BLaER1 treated with 17β-estradiol and CSF1 and Interleukin-3, amounts not matched to agents 10 nM and 100 nM (cell line): Measurements from ENCODE around the gene NDUFV1.
"Not testable (repeated sequence)": the region's sequence is repeated elsewhere in the genome, so short reads cannot be mapped to it uniquely, and the experiment has no call there.

Source experiments
- H3K27ac ChIP-seq, 11 experiments: shearing (Covaris generic); formaldehyde crosslinking; 2 replicates each; pipeline ENCODE4 v1.8.1; 2022
- H3K27me3 ChIP-seq, 11 experiments: shearing (Covaris generic); formaldehyde crosslinking; 2 replicates each; pipeline ENCODE4 v1.8.1; 2022
- H3K36me3 ChIP-seq, 11 experiments: shearing (Covaris generic); formaldehyde crosslinking; 2 replicates each; pipeline ENCODE4 v1.8.1; 2022
- H3K4me1 ChIP-seq, 10 experiments: shearing (Covaris generic); formaldehyde crosslinking; 2 replicates each; pipeline ENCODE4 v1.8.1; 2022
- H3K4me2 ChIP-seq, 11 experiments: shearing (Covaris generic); formaldehyde crosslinking; 2 replicates each; pipeline ENCODE4 v1.8.1; 2022
- H3K4me3 ChIP-seq, 10 experiments: shearing (Covaris generic); formaldehyde crosslinking; 2 replicates each; pipeline ENCODE4 v1.8.1; 2022
- H3K9ac ChIP-seq, 11 experiments: shearing (Covaris generic); formaldehyde crosslinking; 2 replicates each; pipeline ENCODE4 v1.8.1; 2022
- H3K9me3 ChIP-seq, 11 experiments: shearing (Covaris generic); formaldehyde crosslinking; replicated peaks in 1 of 11; 2 replicates each; pipeline ENCODE4 v1.8.1; 2022
- H4K20me1 ChIP-seq, 11 experiments: shearing (Covaris generic); formaldehyde crosslinking; 2 replicates each; pipeline ENCODE4 v1.8.1; 2022
- Cebpa-rat ChIP-seq, 11 experiments: shearing (Covaris generic); IDR thresholded peaks; 2 replicates each; pipeline ENCODE4 v1.8.1; 2022

Gene NDUFV1

DNA sequence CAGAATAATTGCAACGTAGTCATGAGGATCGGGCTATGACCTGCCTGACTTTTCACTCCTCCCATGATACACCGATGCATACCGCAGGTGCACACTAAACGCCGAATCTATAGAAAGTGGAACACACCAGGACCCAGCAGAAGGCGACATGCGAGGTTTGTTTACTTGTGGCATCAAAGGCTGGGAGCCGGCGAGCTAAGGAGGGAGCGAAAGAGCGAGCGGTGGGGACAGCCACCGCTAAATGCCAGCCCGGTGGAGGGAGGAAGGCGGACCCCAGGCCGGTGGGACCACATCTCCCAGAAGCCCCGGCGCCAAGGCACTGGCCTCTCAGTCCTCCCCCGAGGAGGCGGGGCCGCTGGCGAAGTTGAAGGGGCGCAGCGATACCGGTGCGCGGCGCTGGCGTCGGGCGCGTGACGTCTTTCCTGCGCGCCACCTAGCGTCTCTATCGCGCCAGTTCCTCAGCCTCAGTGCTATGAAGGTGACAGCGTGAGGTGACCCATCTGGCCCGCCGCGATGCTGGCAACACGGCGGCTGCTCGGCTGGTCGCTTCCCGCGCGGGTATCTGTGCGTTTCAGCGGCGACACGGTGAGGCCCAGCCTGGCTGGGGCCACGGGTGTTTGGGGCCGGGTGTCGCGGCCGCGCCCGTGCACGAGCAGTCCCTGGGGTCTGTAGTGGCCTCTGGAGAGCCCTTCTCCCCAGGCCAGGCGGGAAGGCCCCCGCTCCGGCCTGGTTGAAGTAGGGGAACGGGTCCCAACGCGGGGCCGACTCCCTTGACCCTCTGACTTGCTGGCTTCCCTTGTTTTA, at the start of gene NDUFV1:
Gene NDUFV1, plus strand, starts transcription at position 445 of the 804 bp plus-strand sequence. Its CDS starts 69 bp downstream, at position 514.
- H3K9ac ChIP-seq = peak within 1 kb of the TSS; percentile 89 to 95 (median 91)
- peaks cover 17 to 28% (median 25%) of the 10 kb centered on the region in 10 experiments for H3K4me1 ChIP-seq
- peak within 1 kb of the TSS; percentile 72 to 88 (median 82) for H3K27ac ChIP-seq
- peaks cover 0 to 4% (median 0%) of the 10 kb centered on the region in 11 experiments; a peak in 3 of 22 replicates for H3K27me3 ChIP-seq
- peak within 1 kb of the TSS; percentile 85 to 99 (median 94) for H3K4me3 ChIP-seq
- H4K20me1 ChIP-seq = peaks cover 0 to 24% (median 0%) of the 10 kb centered on the region in 11 experiments; a peak in 3 of 22 replicates
- TF ChIP-seq Cebpa-rat (IDR thresholded peaks at IDR 0.05) = no peak
- H3K36me3 ChIP-seq = peaks cover 33 to 39% (median 36%) of the 10 kb centered on the region in 11 experiments
- peak within 1 kb of the TSS; percentile 89 to 99 (median 96) for H3K4me2 ChIP-seq
- H3K9me3 ChIP-seq = no peaks in the 10 kb centered on the region

DNA sequence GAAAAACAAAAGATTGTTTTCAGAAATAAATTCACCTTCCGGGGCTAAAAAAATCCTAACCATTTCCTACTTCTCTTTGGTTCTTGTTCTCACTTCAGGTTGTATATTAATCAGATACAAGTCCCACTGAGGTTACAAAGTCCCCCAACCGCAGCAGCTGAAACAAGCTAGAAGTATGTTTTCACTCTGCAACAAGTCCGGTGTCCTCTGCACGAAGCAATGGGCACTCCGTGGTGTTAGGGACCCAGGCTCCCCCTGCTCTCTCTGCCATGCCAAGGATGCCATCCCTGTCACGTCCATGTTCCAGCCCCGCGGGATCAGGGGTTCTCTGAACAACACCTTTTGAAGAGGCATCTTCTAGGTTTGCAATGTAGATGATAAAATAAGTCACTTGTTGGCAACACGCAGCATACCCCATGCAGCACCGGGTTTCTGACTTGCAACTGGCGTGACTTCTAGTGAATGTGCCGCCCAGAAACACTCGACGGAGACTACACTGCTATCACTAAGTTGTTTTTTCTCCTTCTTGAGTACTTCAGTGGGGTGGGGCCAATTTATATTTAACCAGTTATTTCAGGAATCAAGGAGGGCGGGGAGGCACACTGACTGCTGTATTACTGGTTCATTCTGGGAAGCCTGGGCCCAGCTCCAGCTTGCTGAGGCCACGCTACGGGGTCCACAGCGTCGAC, 48.5 kb upstream of the NDUFV1 start:
- H3K9ac ChIP-seq = 0 out of 22 replicates have a peak overlapping the region, but pooled peaks of 1 of the 11 experiments have one; percentile 2
- peaks cover 0 to 1% (median 0%) of the 10 kb centered on the region in 11 experiments; a peak in 1 of 22 replicates for H3K9me3 ChIP-seq
- no peaks in the 10 kb centered on the region for H4K20me1 ChIP-seq
- H3K27ac ChIP-seq = no peak overlapping the region
- H3K4me3 ChIP-seq = no peak overlapping the region
- peaks cover 17 to 61% (median 39%) of the 10 kb centered on the region in 10 experiments for H3K4me1 ChIP-seq
- TF ChIP-seq Cebpa-rat (IDR thresholded peaks at IDR 0.05) = no peak
- no peaks in the 10 kb centered on the region for H3K27me3 ChIP-seq
- no peaks in the 10 kb centered on the region for H3K36me3 ChIP-seq
- H3K4me2 ChIP-seq = peak overlapping the region; percentile 7 to 65 (median 45); a peak in 17 of 22 replicates

DNA sequence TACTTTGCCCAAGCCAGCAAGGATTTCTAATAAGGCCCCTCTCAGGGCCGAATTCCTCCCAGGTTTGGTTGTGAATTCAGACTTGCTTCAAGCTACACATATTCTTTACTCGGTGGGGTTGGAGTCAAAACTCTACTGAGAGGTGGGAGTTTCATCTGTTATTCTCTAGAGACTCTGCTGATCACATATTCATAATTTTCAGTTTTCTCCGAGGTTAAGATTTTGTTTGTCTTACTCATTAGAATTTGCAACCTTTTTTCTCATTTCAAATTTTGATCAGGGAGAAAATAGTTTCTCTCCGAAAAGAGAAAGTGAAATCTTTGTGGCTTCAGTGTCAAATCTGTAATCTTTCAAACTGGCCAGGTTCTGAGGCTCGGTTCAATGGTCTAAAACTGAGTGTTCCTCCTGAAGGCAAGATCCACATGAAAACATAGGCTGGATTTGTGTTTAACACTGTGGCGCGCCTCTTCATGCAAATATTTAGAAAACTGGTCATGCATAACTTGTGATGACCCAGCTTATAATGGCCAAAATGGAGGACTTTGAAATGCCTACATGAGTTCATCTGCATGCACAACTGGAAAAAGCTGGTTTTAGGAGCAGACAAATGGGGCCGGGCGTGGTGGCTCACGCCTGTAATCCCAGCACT, 44.6 kb upstream of the NDUFV1 start:
- H4K20me1 ChIP-seq = no peaks in the 10 kb centered on the region
- peak overlapping the region in 9 of 11 experiments; percentile 2 to 64 (median 41); a peak in 11 of 22 replicates for H3K27ac ChIP-seq
- H3K27me3 ChIP-seq = no peaks in the 10 kb centered on the region
- peak overlapping the region in 3 of 10 experiments; percentile 6 to 12 (median 8); a peak in 3 of 20 replicates for H3K4me3 ChIP-seq
- H3K4me2 ChIP-seq = peak overlapping the region; percentile 50 to 80 (median 61)
- peak overlapping the region in 8 of 11 experiments; percentile 2 to 49 (median 40); a peak in 14 of 22 replicates for H3K9ac ChIP-seq
- no peaks in the 10 kb centered on the region for H3K36me3 ChIP-seq
- H3K4me1 ChIP-seq = peaks cover 17 to 66% (median 40%) of the 10 kb centered on the region in 10 experiments
- no peak for TF ChIP-seq Cebpa-rat (IDR thresholded peaks at IDR 0.05)
- H3K9me3 ChIP-seq = no peaks in the 10 kb centered on the region

DNA sequence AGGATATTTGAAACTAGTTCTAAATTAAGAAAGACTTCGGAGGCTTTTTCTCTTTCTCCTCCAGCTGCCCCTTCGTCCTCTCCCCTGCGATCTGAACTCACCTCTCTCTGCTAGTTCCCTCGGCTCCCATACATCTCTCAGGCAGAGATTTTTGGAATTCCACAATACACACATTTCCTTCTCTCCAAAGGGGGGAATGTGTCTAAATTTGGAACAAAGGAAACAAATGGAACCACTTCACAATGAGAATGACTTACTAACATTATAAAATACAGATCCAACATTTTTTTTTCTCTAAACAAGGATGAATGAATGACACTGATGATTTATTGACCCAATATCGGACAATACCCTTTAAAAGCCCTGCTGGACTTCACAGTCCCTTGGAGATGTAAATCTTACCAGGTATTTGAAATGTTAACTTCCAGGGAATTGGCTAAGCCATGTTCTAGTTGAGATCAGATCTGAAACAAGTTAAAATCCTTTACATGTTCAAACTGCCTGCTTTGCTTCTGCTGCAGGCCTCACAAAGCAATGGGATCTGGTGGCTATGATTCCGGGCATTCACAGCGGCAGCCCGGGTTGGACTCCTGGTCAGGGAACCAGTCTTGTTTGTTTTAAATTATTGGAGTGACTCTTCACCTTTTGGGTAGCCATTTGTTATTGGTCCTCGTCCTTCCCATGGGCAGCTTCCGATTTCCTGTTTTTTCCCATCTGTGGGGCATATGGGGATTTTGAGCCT, 43.6 kb upstream of the NDUFV1 start:
- Histone ChIP-seq H3K9ac (peak overlapping the region in 1 of 11 experiments; percentile 7; a peak in 1 of 22 replicates), H3K36me3 (no peaks in the 10 kb centered on the region), H3K27ac (peak overlapping the region in 4 of 11 experiments; percentile 40 to 64 (median 50); a peak in 5 of 22 replicates), H3K27me3 (no peaks in the 10 kb centered on the region), H3K4me3 (no peak overlapping the region), H3K4me1 (peaks cover 16 to 60% (median 35%) of the 10 kb centered on the region in 10 experiments), H4K20me1 (no peaks in the 10 kb centered on the region), H3K4me2 (peak overlapping the region; percentile 50 to 80 (median 61); a peak in 20 of 22 replicates), H3K9me3 (no peaks in the 10 kb centered on the region)
- TF ChIP-seq Cebpa-rat (IDR thresholded peaks at IDR 0.05) = no peak

DNA sequence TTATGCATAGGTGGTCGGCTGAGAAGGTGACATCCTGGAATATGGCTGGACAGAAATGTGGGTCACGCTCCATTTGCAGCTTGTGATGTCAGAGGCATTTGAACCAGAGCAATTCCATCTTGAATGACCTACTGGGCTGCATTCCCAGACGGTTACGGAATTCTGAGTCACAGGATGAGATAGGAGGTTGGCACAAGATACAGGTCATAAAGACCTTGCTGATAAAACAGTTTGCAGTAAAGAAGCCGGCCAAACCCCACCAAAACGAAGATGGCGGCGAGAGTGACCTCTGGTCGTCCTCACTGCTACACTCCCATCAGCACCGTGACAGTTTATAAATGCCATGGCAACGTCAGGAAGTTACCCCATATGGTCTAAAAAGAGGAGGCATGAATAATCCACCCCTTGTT, 43.0 kb upstream of the NDUFV1 start:
- not testable (repeated sequence) for H3K9me3 ChIP-seq, H3K27me3 ChIP-seq, H4K20me1 ChIP-seq, H3K9ac ChIP-seq, H3K36me3 ChIP-seq, H3K27ac ChIP-seq, H3K4me3 ChIP-seq
- Histone ChIP-seq H3K4me2 (peak overlapping the region in 4 of 11 experiments; percentile 61 to 80 (median 74); a peak in 4 of 22 replicates), H3K4me1 (peaks cover 10 to 54% (median 29%) of the 10 kb centered on the region in 10 experiments)

DNA sequence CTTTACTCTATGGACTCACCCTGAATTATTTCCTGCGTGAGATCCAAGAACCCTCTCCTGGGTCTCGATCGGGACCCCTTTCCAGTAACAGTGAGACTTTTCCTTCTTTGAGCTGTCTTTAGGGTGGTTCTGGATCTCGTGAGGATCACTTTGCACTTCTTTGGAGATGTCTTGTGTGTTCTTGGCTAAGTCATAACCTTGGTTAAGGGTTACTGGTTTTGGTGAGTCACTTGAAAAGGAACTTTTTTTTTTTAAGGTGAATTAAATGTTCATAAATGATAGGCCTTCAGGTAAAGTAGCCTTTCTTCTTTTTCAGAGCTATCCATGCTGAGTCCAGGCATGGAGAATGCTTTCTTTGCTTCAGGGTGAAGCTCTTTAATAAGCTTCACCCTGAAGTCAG, 42.5 kb upstream of the NDUFV1 start:
- Histone ChIP-seq H3K9me3 (no peaks in the 10 kb centered on the region), H3K9ac (no peak overlapping the region), H3K27ac (no peak overlapping the region), H4K20me1 (no peaks in the 10 kb centered on the region), H3K27me3 (no peaks in the 10 kb centered on the region), H3K4me3 (no peak overlapping the region), H3K4me1 (peaks cover 10 to 49% (median 25%) of the 10 kb centered on the region in 10 experiments), H3K4me2 (no peak overlapping the region), H3K36me3 (no peaks in the 10 kb centered on the region)
- TF ChIP-seq Cebpa-rat (IDR thresholded peaks at IDR 0.05) = no peak

- no peaks in the 10 kb centered on the region for H3K36me3 ChIP-seq
- peaks cover 3 to 15% (median 8%) of the 10 kb centered on the region in 10 experiments; a peak in 15 of 20 replicates for H3K4me1 ChIP-seq
- H3K4me2 ChIP-seq = no peak overlapping the region
- TF ChIP-seq Cebpa-rat (IDR thresholded peaks at IDR 0.05) = no peak
- H3K9ac ChIP-seq = no peak overlapping the region
- no peaks in the 10 kb centered on the region for H3K27me3 ChIP-seq
- no peaks in the 10 kb centered on the region for H4K20me1 ChIP-seq
- H3K27ac ChIP-seq = no peak overlapping the region
- H3K4me3 ChIP-seq = no peak overlapping the region
- no peaks in the 10 kb centered on the region for H3K9me3 ChIP-seq
Observed at GRCh38 chr11:67571443-67571842, 35.3 kb upstream of the NDUFV1 start.

GRCh38 chr11:67572305-67572704, 34.4 kb upstream of the NDUFV1 start:
- H3K9me3 ChIP-seq = no peaks in the 10 kb centered on the region
- H3K4me1 ChIP-seq = peaks cover 3 to 18% (median 8%) of the 10 kb centered on the region in 10 experiments; a peak in 15 of 20 replicates
- no peak overlapping the region for H3K27ac ChIP-seq
- no peak for TF ChIP-seq Cebpa-rat (IDR thresholded peaks at IDR 0.05)
- H3K4me2 ChIP-seq = peak overlapping the region in 4 of 11 experiments; percentile 48 to 66 (median 62); a peak in 7 of 22 replicates
- H3K9ac ChIP-seq = no peak overlapping the region
- H3K27me3 ChIP-seq = no peaks in the 10 kb centered on the region
- no peaks in the 10 kb centered on the region for H3K36me3 ChIP-seq
- H4K20me1 ChIP-seq = no peaks in the 10 kb centered on the region
- H3K4me3 ChIP-seq = no peak overlapping the region
